OCI-LY3 (cell line): Measurements from ENCODE around the gene CCDC6.

Experiments used
- H2AFZ ChIP-seq: fragments of 200-600, 300-600 bp; shearing (Covaris generic); 2 replicates; pipeline ENCODE4 v1.6.0; 2014; ENCODE audit warnings: antibody characterized with exemption, low read depth, low read length
- H3K27ac ChIP-seq: fragments of 200-600, 300-600 bp; sonication (generic); 2 replicates; pipeline ENCODE4 v1.5.1; 2014; ENCODE audit warnings: mild to moderate bottlenecking, low read length, moderate library complexity, mixed read lengths
- H3K27me3 ChIP-seq: fragments of 200-600, 300-600 bp; sonication (generic); 2 replicates; pipeline ENCODE4 v1.6.1; 2014; ENCODE audit warnings: low read depth, low read length, mixed read lengths
- H3K36me3 ChIP-seq: fragments of 200-600, 300-600 bp; sonication (generic); replicated peaks from 2 replicates; pipeline ENCODE3; 2014; ENCODE audit warnings: low read depth, low read length, mixed read lengths
- H3K4me1 ChIP-seq: fragments of 300-600, 200-600 bp; sonication (generic); 2 replicates; pipeline ENCODE4 v1.6.1; 2014; ENCODE audit warnings: low read length, mixed read lengths
- H3K4me2 ChIP-seq: fragments of 200-600, 300-600 bp; sonication (generic); 2 replicates; pipeline ENCODE4 v1.6.1; 2014; ENCODE audit warnings: low read length, mixed read lengths
- H3K4me3 ChIP-seq: fragments of 300-600, 200-600 bp; sonication (generic); 2 replicates; pipeline ENCODE4 v1.5.1; 2014; ENCODE audit warnings: antibody characterized with exemption, mild to moderate bottlenecking, low read length, moderate library complexity
- H3K79me2 ChIP-seq: fragments of 300-600, 200-600 bp; shearing (Covaris generic); 2 replicates; pipeline ENCODE4 v1.6.1; 2014; ENCODE audit warnings: mild to moderate bottlenecking, low read length, mixed read lengths
- H3K9ac ChIP-seq: fragments of 300-600, 200-600 bp; shearing (Covaris generic); 2 replicates; pipeline ENCODE4 v1.6.0; 2014; ENCODE audit warnings: mild to moderate bottlenecking, low read length, moderate library complexity
- H3K9me3 ChIP-seq: fragments of 200-600, 300-600 bp; shearing (Covaris generic); 2 replicates; pipeline ENCODE4 v1.6.1; 2014; ENCODE audit warnings: low read length, mixed read lengths; ENCODE audit not compliant: insufficient read depth
- H4K20me1 ChIP-seq: fragments of 200-600, 300-600 bp; sonication (generic); 2 replicates; pipeline ENCODE4 v1.6.1; 2016; ENCODE audit warnings: low read length, mixed read lengths; ENCODE audit not compliant: insufficient read depth
- CTCF ChIP-seq: fragments of 200-600, 300-600 bp; sonication (generic); IDR thresholded peaks from 2 replicates; pipeline ENCODE4 v1.5.1; 2014; ENCODE audit warnings: antibody characterized with exemption, low read length, low read depth
- EZH2phosphoT487 ChIP-seq: fragments of 200-600 bp; shearing (Covaris generic); IDR thresholded peaks from 2 replicates; pipeline ENCODE4 v1.6.1; 2018; ENCODE audit warnings: antibody characterized with exemption, mixed run types, low read depth

Gene CCDC6

DNA sequence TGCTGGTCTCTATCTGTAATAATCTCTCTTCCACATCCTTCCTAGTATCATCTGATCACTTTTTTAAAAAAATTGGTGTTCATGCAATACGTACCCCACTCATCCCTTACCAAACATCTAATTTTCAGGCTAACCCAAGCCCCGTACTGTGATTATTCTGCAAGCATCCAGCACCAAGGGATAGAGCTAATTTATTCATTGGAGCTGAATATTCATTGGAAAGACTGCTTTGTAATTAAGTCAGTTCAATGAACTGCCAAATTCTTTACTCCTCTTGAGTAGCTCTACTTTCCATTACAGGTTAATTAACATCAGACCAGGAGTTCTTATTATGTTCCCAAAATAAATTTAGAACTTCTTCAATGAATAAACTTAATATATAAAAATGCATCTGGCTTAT lies 86.7 kb downstream of the CCDC6 start:
- H3K79me2 ChIP-seq = 0 out of 2 replicates have a peak, but pooled peaks cover 3% of the 10 kb centered on the region
- no peak overlapping the region for H2AFZ ChIP-seq
- H3K4me3 ChIP-seq = no peak overlapping the region
- no peak overlapping the region for H3K4me2 ChIP-seq
- H3K9me3 ChIP-seq = no peaks in the 10 kb centered on the region
- H4K20me1 ChIP-seq = no peaks in the 10 kb centered on the region
- H3K36me3 ChIP-seq = no peaks in the 10 kb centered on the region
- no peaks in the 10 kb centered on the region for H3K27me3 ChIP-seq
- peaks cover 11% of the 10 kb centered on the region for H3K4me1 ChIP-seq
- no peak overlapping the region for H3K27ac ChIP-seq
- no peak overlapping the region for H3K9ac ChIP-seq
- TF ChIP-seq EZH2phosphoT487 (no peak), CTCF (no peak)

GRCh38 chr10:59819265-59819664 lies 87.1 kb downstream of the CCDC6 start:
- H3K79me2 ChIP-seq = 0 out of 2 replicates have a peak, but pooled peaks cover 3% of the 10 kb centered on the region
- no peaks in the 10 kb centered on the region for H3K9me3 ChIP-seq
- peaks cover 15% of the 10 kb centered on the region for H3K4me1 ChIP-seq
- no peaks in the 10 kb centered on the region for H3K27me3 ChIP-seq
- TF ChIP-seq EZH2phosphoT487 (no peak), CTCF (no peak)
- H2AFZ ChIP-seq = no peak overlapping the region
- H3K4me2 ChIP-seq = no peak overlapping the region
- no peak overlapping the region for H3K9ac ChIP-seq
- H3K36me3 ChIP-seq = no peaks in the 10 kb centered on the region
- no peak overlapping the region for H3K27ac ChIP-seq
- H3K4me3 ChIP-seq = no peak overlapping the region
- no peaks in the 10 kb centered on the region for H4K20me1 ChIP-seq

- Histone ChIP-seq H3K4me2 (no peak overlapping the region), H3K79me2 (0 out of 2 replicates have a peak, but pooled peaks cover 3% of the 10 kb centered on the region)
- TF ChIP-seq EZH2phosphoT487 (no peak), CTCF (no peak)
These were observed 88.6 kb downstream of the CCDC6 start for GRCh38 chr10:59817773-59818172.

DNA sequence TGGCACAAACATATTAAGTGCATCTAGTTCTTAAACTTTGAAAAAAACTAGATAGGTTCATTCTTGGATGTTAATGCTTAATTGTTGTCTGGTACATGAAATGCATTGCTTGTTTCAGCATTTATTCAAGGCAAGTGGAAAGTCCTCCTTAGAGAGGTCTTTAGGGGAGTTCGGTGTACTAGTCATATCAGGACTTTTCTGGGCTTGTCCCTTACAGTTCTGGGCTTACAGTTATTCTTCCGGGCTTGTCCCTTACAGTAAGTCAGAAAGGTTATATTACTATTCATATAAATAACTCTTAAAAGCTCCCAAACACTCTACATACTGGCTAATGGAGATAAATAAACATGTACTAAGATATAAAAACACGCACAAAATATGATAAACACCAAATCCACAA lies 91.5 kb downstream of the CCDC6 start:
- Histone ChIP-seq H3K79me2 (0 out of 2 replicates have a peak, but pooled peaks cover 3% of the 10 kb centered on the region), H3K4me2 (peak overlapping the region; percentile 56), H4K20me1 (no peaks in the 10 kb centered on the region), H3K27ac (no peak overlapping the region), H3K9me3 (no peaks in the 10 kb centered on the region), H3K36me3 (peaks cover 10% of the 10 kb centered on the region), H3K4me1 (peaks cover 15% of the 10 kb centered on the region), H3K4me3 (no peak overlapping the region), H2AFZ (no peak overlapping the region), H3K27me3 (no peaks in the 10 kb centered on the region), H3K9ac (no peak overlapping the region)
- TF ChIP-seq EZH2phosphoT487 = no peak
- TF ChIP-seq CTCF = no peak

More at GRCh38 chr10:59817773-59818172, 88.6 kb downstream of the CCDC6 start:
- Histone ChIP-seq H3K27me3 (no peaks in the 10 kb centered on the region), H4K20me1 (no peaks in the 10 kb centered on the region), H3K9ac (no peak overlapping the region), H3K27ac (no peak overlapping the region), H3K4me1 (peaks cover 15% of the 10 kb centered on the region), H2AFZ (no peak overlapping the region), H3K4me3 (no peak overlapping the region), H3K36me3 (no peaks in the 10 kb centered on the region), H3K9me3 (no peaks in the 10 kb centered on the region)
